ENCODE data around the gene EPHA4.

- TF ChIP-seq CTCF (IDR thresholded peaks at IDR 0.05; ENCODE audit: insufficient read depth, low read depth, low read length) (no peak), EZH2 (IDR thresholded peaks at IDR 0.05; ENCODE audit: insufficient read depth, low read length) (no peak)
These were observed 108.7 kb downstream of the EPHA4 start for GRCh38 chr2:221463241-221463896.
